Vagina (tissue), 2 donors: ENCODE data around the gene ATP1A4. TPM values are rescaled to one million over a fixed set of nuclear protein-coding genes. Genes with fewer than 3 reads are reported as not detected.

ENCODE experiments used
- DNase-seq, 2 donors: peaks; one replicate each; pipeline ENCODE4 v3.0.0-alpha.2; 2017; ENCODE audit errors: extremely low spot score in 2 of 2
- H3K27ac ChIP-seq: fragments of 200-600 bp; sonication (generic); one replicate; pipeline ENCODE4 v1.5.1; 2019
- H3K27me3 ChIP-seq: fragments of 200-600 bp; sonication (generic); one replicate; pipeline ENCODE4 v1.5.1; 2019
- H3K36me3 ChIP-seq, 2 donors: fragments of 200-600 bp; sonication (generic); one replicate each; pipeline ENCODE4 v1.5.1; 2017 to 2019
- H3K4me1 ChIP-seq: fragments of 200-600 bp; sonication (generic); one replicate; pipeline ENCODE4 v1.5.1; 2019
- H3K4me3 ChIP-seq, 2 donors: fragments of 200-600 bp; sonication (generic); 1 replicate in 1 of 2; 2 replicates in 1 of 2; pipeline ENCODE4 v1.5.1; 2016 to 2019
- H3K9me3 ChIP-seq: fragments of 200-600 bp; sonication (generic); one replicate; pipeline ENCODE4 v1.5.1; 2019
- POLR2A ChIP-seq, 2 donors: fragments of 450-650 bp; IDR thresholded peaks; one replicate each; pipeline ENCODE4 v1.6.1; 2017; ENCODE audit warnings: antibody characterized with exemption in 2 of 2, mild to moderate bottlenecking in 2 of 2, moderate library complexity in 2 of 2
- POLR2AphosphoS5 ChIP-seq, 2 donors: sonication (generic); formaldehyde crosslinking; IDR thresholded peaks; one replicate each; pipeline ENCODE4 v1.9.0; 2017; ENCODE audit warnings: antibody characterized with exemption in 2 of 2, mild to moderate bottlenecking in 2 of 2, low read depth in 1 of 2; ENCODE audit not compliant: insufficient read depth in 1 of 2
- intact Hi-C: fragments of 100-400 bp; cut with DNase I; formaldehyde crosslinking; loops from one replicate; pipeline ENCODE4 v1.15.1; 2023
- total RNA-seq: library from RNA; depleted of rRNA; stranded (reverse); fragments of >200 nt; gene quantifications from one replicate; pipeline ENCODE4 v1.2.3, GENCODE V29; 2016
- TF ChIP-seq, protein P1 (sequence below), 3 experiments: fragments of 450-650 bp in 2 of 3; fragments of 200-600 bp in 1 of 3; sonication (generic) in 1 of 3; IDR thresholded peaks; one replicate each; pipeline ENCODE4 v1.5.1; 2017 to 2019; ENCODE audit warnings: antibody characterized with exemption in 3 of 3, mild to moderate bottlenecking in 2 of 3, moderate library complexity in 2 of 3

ATP1A4 gene
- total RNA-seq, 1 donor from 2014 or later, result not detected

DNA sequence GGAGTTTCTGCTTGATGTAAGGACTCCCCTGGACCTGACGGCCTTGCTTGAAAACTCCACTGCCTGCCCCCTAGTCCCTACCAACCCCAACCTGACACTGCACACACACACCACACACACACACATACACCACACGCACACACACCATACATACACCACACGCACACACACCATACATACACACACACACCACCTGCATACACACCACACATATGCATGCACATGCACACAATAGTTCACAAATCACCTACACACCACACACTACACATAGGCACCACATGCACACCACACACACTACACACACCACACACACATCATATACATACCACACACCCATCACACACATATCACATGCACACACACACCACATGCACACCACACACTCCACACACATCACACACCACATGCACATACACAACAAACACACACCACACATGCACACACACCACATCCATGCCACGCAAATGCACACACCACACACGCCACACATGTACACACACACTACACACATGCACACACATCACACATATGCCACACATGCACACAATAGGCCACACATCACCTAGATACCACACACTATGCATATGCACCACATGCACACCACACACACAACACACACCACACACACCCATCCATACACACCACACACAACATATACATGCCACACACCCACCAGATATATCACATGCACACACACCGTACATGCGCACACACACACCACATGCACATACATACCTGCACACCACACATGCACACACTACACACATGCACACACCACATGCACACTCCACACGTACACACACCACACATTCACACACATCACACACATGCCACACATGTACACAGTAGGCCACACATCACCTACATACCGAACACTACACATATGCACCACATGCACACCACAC is 42.7 kb downstream of the ATP1A4 start:
- H3K9me3 ChIP-seq, result no peaks in the 10 kb centered on the region
- H3K4me1 ChIP-seq, result peaks cover 19% of the 10 kb centered on the region
- H3K27me3 ChIP-seq, result no peaks in the 10 kb centered on the region
- intact Hi-C loops, result loop anchor here (5.0 kb wide), 1 partner anchor 98 kb away; no protein-coding TSS in a partner anchor
- TF ChIP-seq POLR2AphosphoS5 (IDR thresholded peaks at IDR 0.05; ENCODE audit: insufficient read depth in 1 of 2, low read depth in 1 of 2) (no peak), POLR2A (IDR thresholded peaks at IDR 0.05) (no peak)
- TF ChIP-seq, protein P1, sequence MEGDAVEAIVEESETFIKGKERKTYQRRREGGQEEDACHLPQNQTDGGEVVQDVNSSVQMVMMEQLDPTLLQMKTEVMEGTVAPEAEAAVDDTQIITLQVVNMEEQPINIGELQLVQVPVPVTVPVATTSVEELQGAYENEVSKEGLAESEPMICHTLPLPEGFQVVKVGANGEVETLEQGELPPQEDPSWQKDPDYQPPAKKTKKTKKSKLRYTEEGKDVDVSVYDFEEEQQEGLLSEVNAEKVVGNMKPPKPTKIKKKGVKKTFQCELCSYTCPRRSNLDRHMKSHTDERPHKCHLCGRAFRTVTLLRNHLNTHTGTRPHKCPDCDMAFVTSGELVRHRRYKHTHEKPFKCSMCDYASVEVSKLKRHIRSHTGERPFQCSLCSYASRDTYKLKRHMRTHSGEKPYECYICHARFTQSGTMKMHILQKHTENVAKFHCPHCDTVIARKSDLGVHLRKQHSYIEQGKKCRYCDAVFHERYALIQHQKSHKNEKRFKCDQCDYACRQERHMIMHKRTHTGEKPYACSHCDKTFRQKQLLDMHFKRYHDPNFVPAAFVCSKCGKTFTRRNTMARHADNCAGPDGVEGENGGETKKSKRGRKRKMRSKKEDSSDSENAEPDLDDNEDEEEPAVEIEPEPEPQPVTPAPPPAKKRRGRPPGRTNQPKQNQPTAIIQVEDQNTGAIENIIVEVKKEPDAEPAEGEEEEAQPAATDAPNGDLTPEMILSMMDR (IDR thresholded peaks at IDR 0.05), result no peak
- H3K27ac ChIP-seq, result no peak overlapping the region
- no peaks in the 10 kb centered on the region for H3K36me3 ChIP-seq
- DNase-seq, result no peak
- H3K4me3 ChIP-seq, result no peak overlapping the region

DNA sequence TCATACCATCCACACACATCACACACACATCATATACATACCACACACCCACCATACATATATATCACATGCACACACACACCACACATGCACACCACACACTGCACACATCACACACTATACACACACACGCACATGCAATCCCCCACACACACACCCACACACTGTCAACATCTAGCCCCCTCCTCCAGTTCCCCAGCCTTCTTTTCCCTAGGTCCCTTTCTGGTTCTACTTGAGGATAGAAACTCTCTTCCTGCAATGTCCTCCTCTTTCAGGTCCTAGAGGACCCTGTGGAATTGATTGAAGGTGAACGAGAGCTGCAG is 43.3 kb downstream of the ATP1A4 start:
- Histone ChIP-seq H3K27ac (no peak overlapping the region), H3K27me3 (no peaks in the 10 kb centered on the region), H3K4me3 (no peak overlapping the region), H3K4me1 (peaks cover 15% of the 10 kb centered on the region), H3K36me3 (no peaks in the 10 kb centered on the region), H3K9me3 (no peaks in the 10 kb centered on the region)
- no peak for DNase-seq
- intact Hi-C loops, result loop anchor here (5.0 kb wide), 1 partner anchor 98 kb away; no protein-coding TSS in a partner anchor
- TF ChIP-seq POLR2AphosphoS5 (IDR thresholded peaks at IDR 0.05; ENCODE audit: insufficient read depth in 1 of 2, low read depth in 1 of 2), result no peak
- TF ChIP-seq, protein P1 (IDR thresholded peaks at IDR 0.05), result no peak
- TF ChIP-seq POLR2A (IDR thresholded peaks at IDR 0.05), result no peak

DNA sequence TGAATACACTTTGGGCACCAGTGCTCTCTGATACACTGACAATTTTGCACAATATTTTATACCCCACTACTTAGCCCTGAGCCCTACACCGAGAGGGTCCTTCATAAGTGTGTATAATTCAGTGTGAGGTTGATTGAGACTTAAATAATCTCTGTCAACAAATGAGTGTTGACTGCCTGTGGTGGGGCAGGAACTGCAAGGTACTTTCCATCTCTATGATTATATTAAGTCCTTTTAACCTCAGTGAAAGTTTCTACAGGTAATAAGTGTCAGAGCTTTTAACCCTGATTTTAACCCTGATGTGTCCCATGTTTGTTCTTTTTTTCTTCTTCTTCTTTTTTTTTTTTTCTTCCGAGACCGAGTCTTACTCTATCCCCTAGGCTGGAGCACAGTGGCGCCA is 44.7 kb downstream of the ATP1A4 start:
- TF ChIP-seq, protein P1 (IDR thresholded peaks at IDR 0.05), result no peak
- TF ChIP-seq POLR2A (IDR thresholded peaks at IDR 0.05), result no peak
- no peak for TF ChIP-seq POLR2AphosphoS5 (IDR thresholded peaks at IDR 0.05; ENCODE audit: insufficient read depth in 1 of 2, low read depth in 1 of 2)
- peaks cover 11% of the 10 kb centered on the region for H3K4me1 ChIP-seq
- H3K9me3 ChIP-seq, result no peaks in the 10 kb centered on the region
- H3K27ac ChIP-seq, result no peak overlapping the region
- DNase-seq, result no peak
- H3K4me3 ChIP-seq, result no peak overlapping the region
- H3K27me3 ChIP-seq, result no peaks in the 10 kb centered on the region
- intact Hi-C loops, result no loop called here
- H3K36me3 ChIP-seq, result no peaks in the 10 kb centered on the region

DNA sequence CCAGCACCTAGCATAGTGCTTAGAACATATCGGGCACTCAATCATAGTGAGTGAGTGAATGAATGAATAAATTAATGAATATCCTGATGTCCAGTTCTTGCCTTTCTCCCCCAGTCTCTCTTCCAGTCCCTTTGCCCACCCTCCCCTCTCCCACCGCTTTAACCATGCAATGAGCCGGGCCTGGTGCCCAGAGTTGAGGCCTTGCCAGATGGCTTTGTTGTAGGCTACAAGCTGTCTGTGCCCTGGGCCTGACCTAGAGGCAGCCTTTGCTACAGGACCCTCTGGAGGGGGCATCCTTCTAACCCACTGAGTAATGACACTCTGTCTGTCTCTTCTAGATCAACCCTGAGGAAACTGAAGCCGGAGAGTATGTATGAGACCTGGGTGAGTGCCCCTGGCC is 45.8 kb downstream of the ATP1A4 start:
- no peaks in the 10 kb centered on the region for H3K36me3 ChIP-seq
- intact Hi-C loops, result no loop called here
- H3K9me3 ChIP-seq, result no peaks in the 10 kb centered on the region
- H3K4me3 ChIP-seq, result no peak overlapping the region
- H3K27ac ChIP-seq, result no peak overlapping the region
- H3K27me3 ChIP-seq, result no peaks in the 10 kb centered on the region
- no peak for DNase-seq
- TF ChIP-seq POLR2AphosphoS5 (IDR thresholded peaks at IDR 0.05; ENCODE audit: insufficient read depth in 1 of 2, low read depth in 1 of 2) (no peak), POLR2A (IDR thresholded peaks at IDR 0.05) (no peak)
- TF ChIP-seq, protein P1 (IDR thresholded peaks at IDR 0.05), result no peak
- peaks cover 11% of the 10 kb centered on the region for H3K4me1 ChIP-seq

DNA sequence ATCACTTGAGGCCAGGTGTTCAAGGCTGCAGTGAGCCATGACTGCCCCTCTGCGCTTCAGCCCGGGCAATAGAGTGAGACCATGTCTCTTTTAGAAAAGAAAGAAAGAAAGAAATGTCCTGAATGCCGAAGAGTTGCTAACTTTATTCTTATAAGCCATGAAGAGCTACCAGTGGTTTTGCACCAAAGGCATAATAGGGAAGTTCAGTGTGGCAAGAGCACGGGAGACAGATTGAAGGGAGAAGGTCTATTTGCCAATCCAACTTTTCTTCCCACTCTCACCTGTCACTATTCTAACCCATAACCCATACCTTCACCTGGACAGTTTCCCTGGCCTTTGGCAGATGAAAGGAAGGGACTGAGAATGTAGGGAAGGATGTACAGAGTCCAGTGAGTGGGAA is 49.4 kb downstream of the ATP1A4 start:
- intact Hi-C loops, result loop anchor here (10.0 kb wide), 1 partner anchor 54 kb away; no protein-coding TSS in a partner anchor
- no peaks in the 10 kb centered on the region for H3K36me3 ChIP-seq
- H3K9me3 ChIP-seq, result no peaks in the 10 kb centered on the region
- TF ChIP-seq POLR2AphosphoS5 (IDR thresholded peaks at IDR 0.05; ENCODE audit: insufficient read depth in 1 of 2, low read depth in 1 of 2) (no peak), POLR2A (IDR thresholded peaks at IDR 0.05) (no peak)
- TF ChIP-seq, protein P1 (IDR thresholded peaks at IDR 0.05), result no peak
- DNase-seq, result no peak
- H3K4me1 ChIP-seq, result peaks cover 9% of the 10 kb centered on the region
- no peak overlapping the region for H3K27ac ChIP-seq
- no peaks in the 10 kb centered on the region for H3K27me3 ChIP-seq
- no peak overlapping the region for H3K4me3 ChIP-seq
